ENCODE results near the gene DNAI1. TPM values are rescaled to one million over a fixed set of nuclear protein-coding genes. Genes with fewer than 3 reads are reported as not detected.

DNAI1 gene
- total and polyA plus RNA-seq, 12 donors = 0.06 to 1.4 (median 0.28) TPM; not detected in 7

GRCh38 chr9:34507966-34508365 lies 49.4 kb downstream of the DNAI1 start:
- DNase-seq = peak in 1 of 7 donors; percentile 1
- H3K9me3 ChIP-seq (replicated peaks in 1 of 3) = no peaks in the 10 kb centered on the region
- H3K4me3 ChIP-seq = no peak overlapping the region
- no peaks in the 10 kb centered on the region for H3K36me3 ChIP-seq (replicated peaks in 1 of 2)
- H3K27me3 ChIP-seq = no peaks in the 10 kb centered on the region
- H3K27ac ChIP-seq = no peak overlapping the region
- no peaks in the 10 kb centered on the region for H3K4me1 ChIP-seq (replicated peaks in 1 of 2)
- TF ChIP-seq POLR2A (IDR thresholded peaks at IDR 0.05) (no peak), CTCF (IDR thresholded peaks at IDR 0.05) (no peak)
- intact Hi-C loops (cut with DNase I) = no loop called here

GRCh38 chr9:34508463-34508862 lies 49.9 kb downstream of the DNAI1 start:
- Histone ChIP-seq H3K27me3 (no peaks in the 10 kb centered on the region), H3K9me3 (replicated peaks in 1 of 3) (no peaks in the 10 kb centered on the region), H3K36me3 (replicated peaks in 1 of 2) (no peaks in the 10 kb centered on the region), H3K4me3 (no peak overlapping the region), H3K27ac (no peak overlapping the region), H3K4me1 (replicated peaks in 1 of 2) (no peaks in the 10 kb centered on the region)
- DNase-seq = peak in 1 of 7 donors; percentile 4
- TF ChIP-seq POLR2A (IDR thresholded peaks at IDR 0.05) (no peak), CTCF (IDR thresholded peaks at IDR 0.05) (no peak)
- WGBS, 4 donors = 88 to 92% (median 91%) methylated on average over 3 of the region's 3 CpGs
- intact Hi-C loops (cut with DNase I) = no loop called here

GRCh38 chr9:34508951-34509350 lies 50.3 kb downstream of the DNAI1 start:
- Histone ChIP-seq H3K27me3 (no peaks in the 10 kb centered on the region), H3K36me3 (replicated peaks in 1 of 2) (no peaks in the 10 kb centered on the region), H3K4me1 (replicated peaks in 1 of 2) (no peaks in the 10 kb centered on the region), H3K4me3 (no peak overlapping the region), H3K27ac (no peak overlapping the region), H3K9me3 (replicated peaks in 1 of 3) (no peaks in the 10 kb centered on the region)
- WGBS, 4 donors = 90 to 96% (median 92%) methylated on average over 3 of the region's 3 CpGs
- peak in 1 of 7 donors; percentile 5 for DNase-seq
- intact Hi-C loops (cut with DNase I) = no loop called here
- TF ChIP-seq CTCF (IDR thresholded peaks at IDR 0.05) (no peak), POLR2A (IDR thresholded peaks at IDR 0.05) (no peak)

- 71 to 81% (median 75%) methylated on average over 7 to 13 of the region's 13 CpGs for WGBS, 4 donors
These were observed 52.2 kb downstream of the DNAI1 start for GRCh38 chr9:34510497-34511468.

More at GRCh38 chr9:34510497-34511468, 52.2 kb downstream of the DNAI1 start:
- intact Hi-C loops (cut with DNase I) = no loop called here
- Histone ChIP-seq H3K27ac (no peak overlapping the region), H3K9me3 (replicated peaks in 1 of 3) (no peaks in the 10 kb centered on the region), H3K27me3 (no peaks in the 10 kb centered on the region), H3K4me3 (no peak overlapping the region), H3K36me3 (replicated peaks in 1 of 2) (no peaks in the 10 kb centered on the region), H3K4me1 (replicated peaks in 1 of 2) (no peaks in the 10 kb centered on the region)
- no peak for DNase-seq
- TF ChIP-seq CTCF (IDR thresholded peaks at IDR 0.05) (no peak), POLR2A (IDR thresholded peaks at IDR 0.05) (no peak)
